HCT116 (cell line): ENCODE results near the gene DDX6. TPM values are rescaled to one million over a fixed set of nuclear protein-coding genes. Genes with fewer than 3 reads are reported as not detected.

Experiments
- ATAC-seq: fragments of 200-7000 bp; cut with Tn5 transposase; 2 replicates; pipeline ENCODE4 v1.9.1; 2020; ENCODE audit warnings: mild to moderate bottlenecking, moderate library complexity
- BruUV-seq: library from RNA; stranded (reverse); fragments of 400-500 nt; replicated peaks from 2 replicates; lab custom pipeline; 2021; lab: Mats Ljungman, UMichigan
- CTCF ChIA-PET: fragments of 300-600 bp; sonication (Branson Sonifier 250); formaldehyde crosslinking; loops from one replicate; lab custom pipeline; 2021; ENCODE audit warnings: antibody characterized with exemption; lab: Charles Lee
- POLR2A ChIA-PET: fragments of 300-600, 350-600 bp; sonication (Branson Sonifier 250); formaldehyde crosslinking; loops from one replicate; lab custom pipeline; 2021; ENCODE audit warnings: antibody characterized with exemption; lab: Charles Lee
- RAD21 ChIA-PET, 2 experiments: fragments of 300-600 bp; sonication (Branson Sonifier 250); formaldehyde crosslinking; loops; one replicate each; lab custom pipeline; 2023; ENCODE audit warnings: low total read pairs in 2 of 2; ENCODE audit not compliant: uncharacterized antibody in 2 of 2, unreplicated experiment in 2 of 2, low non-redundant PET in 1 of 2; lab: Charles Lee
- DNase-seq: peaks from one replicate; pipeline ENCODE4 v3.0.0-alpha.2; 2010; ENCODE audit warnings: low read depth, low spot score
- H2AFZ ChIP-seq: fragments of 200-600 bp; shearing (Covaris generic), sonication (generic); 2 replicates; pipeline ENCODE4 v1.6.1; 2017; ENCODE audit warnings: low read depth, mixed run types, mixed read lengths, antibody characterized with exemption, low read length; ENCODE audit not compliant: poor library complexity, severe bottlenecking
- H3K27ac ChIP-seq: 2 replicates; pipeline ENCODE4 v1.5.1; 2012; ENCODE audit warnings: low read depth, low read length
- H3K27me3 ChIP-seq: fragments of 200-600 bp; sonication (generic); 2 replicates; pipeline ENCODE4 v1.6.1; 2016; ENCODE audit warnings: mixed run types, low read length, mixed read lengths; ENCODE audit not compliant: insufficient read depth
- H3K36me3 ChIP-seq, 2 experiments: fragments of 200-500 bp in 1 of 2; fragments of 200-600 bp in 1 of 2; sonication (Bioruptor generic) in 1 of 2; sonication (generic) in 1 of 2; 2 replicates each; pipeline versions ENCODE4 v1.5.1 to v1.6.1; 2014 to 2016; ENCODE audit warnings: low read length in 2 of 2, inconsistent platforms in 1 of 2, mixed read lengths in 1 of 2, mixed run types in 1 of 2; ENCODE audit not compliant: insufficient read depth in 2 of 2, control insufficient read depth in 1 of 2
- H3K4me1 ChIP-seq, 2 experiments: fragments of 200-600 bp in 1 of 2; sonication (generic) in 1 of 2; 2 replicates each; pipeline versions ENCODE4 v1.5.1 to v1.6.1; 2012 to 2017; ENCODE audit warnings: low read length in 2 of 2, inconsistent platforms in 1 of 2, mild to moderate bottlenecking in 1 of 2, mixed read lengths in 1 of 2, mixed run types in 1 of 2, moderate library complexity in 1 of 2; ENCODE audit not compliant: insufficient read depth in 2 of 2, control insufficient read depth in 1 of 2
- H3K4me2 ChIP-seq: fragments of 200-600 bp; sonication (generic); 2 replicates; pipeline ENCODE4 v1.6.1; 2017; ENCODE audit warnings: mixed run types, low read length, mixed read lengths
- H3K4me3 ChIP-seq, 2 experiments: fragments of 200-600 bp in 1 of 2; sonication (generic) in 1 of 2; replicated peaks in 1 of 2; 2 replicates each; pipeline ENCODE4 v1.5.1; 2011 to 2016; ENCODE audit warnings: low read length in 2 of 2, control low read depth in 1 of 2, low read depth in 1 of 2, mild to moderate bottlenecking in 1 of 2, mixed read lengths in 1 of 2, mixed run types in 1 of 2
- H3K79me2 ChIP-seq: fragments of 200-600 bp; sonication (generic); 2 replicates; pipeline ENCODE4 v1.6.1; 2017; ENCODE audit warnings: mild to moderate bottlenecking, mixed run types, low read length, moderate library complexity, mixed read lengths; ENCODE audit not compliant: insufficient read depth
- H3K9ac ChIP-seq: fragments of 200-600 bp; sonication (generic); 2 replicates; pipeline ENCODE4 v1.6.1; 2016; ENCODE audit warnings: low read length, mixed read lengths
- H3K9me2 ChIP-seq: fragments of 200-600 bp; sonication (generic), shearing (Covaris generic); 2 replicates; pipeline ENCODE4 v1.6.1; 2017; ENCODE audit warnings: mixed run types, mild to moderate bottlenecking, moderate library complexity; ENCODE audit not compliant: insufficient read depth
- H3K9me3 ChIP-seq, 2 experiments: fragments of 200-500 bp in 1 of 2; fragments of 200-600 bp in 1 of 2; sonication (Bioruptor generic) in 1 of 2; sonication (generic) in 1 of 2; 2 replicates each; pipeline ENCODE4 v1.6.1; 2014 to 2017; ENCODE audit warnings: low read length in 2 of 2, mixed read lengths in 2 of 2, inconsistent platforms in 1 of 2, low read depth in 1 of 2, mild to moderate bottlenecking in 1 of 2, mixed run types in 1 of 2, moderate library complexity in 1 of 2; ENCODE audit not compliant: control insufficient read depth in 1 of 2, insufficient read depth in 1 of 2
- H4K20me1 ChIP-seq: fragments of 200-600 bp; sonication (generic), shearing (Covaris generic); 2 replicates; pipeline ENCODE4 v1.6.1; 2017; ENCODE audit warnings: mixed run types, mild to moderate bottlenecking, moderate library complexity; ENCODE audit not compliant: insufficient read depth
- CBX3 ChIP-seq: IDR thresholded peaks from 2 replicates; pipeline ENCODE4 v1.6.1; 2012; ENCODE audit warnings: low read depth
- ELF1 ChIP-seq: IDR thresholded peaks from 2 replicates; pipeline ENCODE4 v1.6.1; 2012; ENCODE audit warnings: low read depth, borderline replicate concordance
- EZH2phosphoT487 ChIP-seq: fragments of 200-600 bp; IDR thresholded peaks from 2 replicates; pipeline ENCODE4 v1.6.1; 2018; ENCODE audit warnings: antibody characterized with exemption, borderline replicate concordance
- POLR2A ChIP-seq: IDR thresholded peaks from 2 replicates; pipeline ENCODE4 v1.7.0; 2011; ENCODE audit warnings: borderline replicate concordance; ENCODE audit not compliant: insufficient read depth, insufficient read length; ENCODE audit errors: extremely low read depth
- POLR2AphosphoS5 ChIP-seq: IDR thresholded peaks from 2 replicates; pipeline ENCODE4 v1.6.1; 2011; ENCODE audit warnings: mild to moderate bottlenecking, low read depth, low read length, moderate library complexity
- SIN3A ChIP-seq: IDR thresholded peaks from 2 replicates; pipeline ENCODE4 v1.6.1; 2012; ENCODE audit warnings: low read depth
- SP1 ChIP-seq: IDR thresholded peaks from 2 replicates; pipeline ENCODE4 v1.6.1; 2012; ENCODE audit warnings: low read depth
- TCF7L2 ChIP-seq: IDR thresholded peaks from 2 replicates; pipeline ENCODE4 v1.7.0; 2011; ENCODE audit warnings: borderline replicate concordance, inconsistent platforms; ENCODE audit not compliant: insufficient read depth, insufficient read length; ENCODE audit errors: extremely low read depth
- YY1 ChIP-seq: IDR thresholded peaks from 2 replicates; pipeline ENCODE4 v1.6.1; 2011; ENCODE audit warnings: low read length, low read depth, moderate library complexity, mild to moderate bottlenecking; ENCODE audit not compliant: insufficient replicate concordance; ENCODE audit errors: extremely low read depth
- ZFX ChIP-seq: fragments of 450-650 bp; IDR thresholded peaks from 2 replicates; pipeline ENCODE4 v1.6.1; 2017
- intact Hi-C: fragments of 100-400 bp; cut with micrococcal nuclease; formaldehyde crosslinking; loops from 2 replicates; pipeline ENCODE4 v1.10.0; 2022
- total RNA-seq: library from RNA; stranded (reverse); gene quantifications from one replicate; pipeline ENCODE4 v1.2.1, GENCODE V29; 2021; ENCODE audit not compliant: unreplicated experiment
- TF ChIP-seq, protein P1 (sequence below): IDR thresholded peaks from 2 replicates; pipeline ENCODE4 v1.6.1; 2012
- TF ChIP-seq, protein P2 (sequence below), 3 experiments: fragments of 200-600 bp in 1 of 3; sonication (generic) in 1 of 3; IDR thresholded peaks in 2 of 3; conservative IDR thresholded peaks in 1 of 3; 2 replicates each; pipeline ENCODE4 v1.5.1; 2012 to 2017; ENCODE audit warnings: low read depth in 2 of 3, low read length in 2 of 3, antibody characterized with exemption in 1 of 3, borderline replicate concordance in 1 of 3, control low read depth in 1 of 3, mild to moderate bottlenecking in 1 of 3, mixed read lengths in 1 of 3, mixed run types in 1 of 3, moderate library complexity in 1 of 3; ENCODE audit not compliant: insufficient read depth in 1 of 3
- TF ChIP-seq, protein P3 (sequence below): IDR thresholded peaks from 2 replicates; pipeline ENCODE4 v1.6.1; 2011; ENCODE audit warnings: mild to moderate bottlenecking, low read length, moderate library complexity; ENCODE audit not compliant: insufficient replicate concordance; ENCODE audit errors: extremely low read depth

DDX6 gene
- total RNA-seq, 1 experiment from 2014 or later, result 150 TPM

- no peaks in the 10 kb centered on the region for H3K79me2 ChIP-seq
- TF ChIP-seq, protein P1, sequence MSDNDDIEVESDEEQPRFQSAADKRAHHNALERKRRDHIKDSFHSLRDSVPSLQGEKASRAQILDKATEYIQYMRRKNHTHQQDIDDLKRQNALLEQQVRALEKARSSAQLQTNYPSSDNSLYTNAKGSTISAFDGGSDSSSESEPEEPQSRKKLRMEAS, result no peak
- no peak for TF ChIP-seq YY1
- no peak for TF ChIP-seq ZFX
- TF ChIP-seq, protein P2, sequence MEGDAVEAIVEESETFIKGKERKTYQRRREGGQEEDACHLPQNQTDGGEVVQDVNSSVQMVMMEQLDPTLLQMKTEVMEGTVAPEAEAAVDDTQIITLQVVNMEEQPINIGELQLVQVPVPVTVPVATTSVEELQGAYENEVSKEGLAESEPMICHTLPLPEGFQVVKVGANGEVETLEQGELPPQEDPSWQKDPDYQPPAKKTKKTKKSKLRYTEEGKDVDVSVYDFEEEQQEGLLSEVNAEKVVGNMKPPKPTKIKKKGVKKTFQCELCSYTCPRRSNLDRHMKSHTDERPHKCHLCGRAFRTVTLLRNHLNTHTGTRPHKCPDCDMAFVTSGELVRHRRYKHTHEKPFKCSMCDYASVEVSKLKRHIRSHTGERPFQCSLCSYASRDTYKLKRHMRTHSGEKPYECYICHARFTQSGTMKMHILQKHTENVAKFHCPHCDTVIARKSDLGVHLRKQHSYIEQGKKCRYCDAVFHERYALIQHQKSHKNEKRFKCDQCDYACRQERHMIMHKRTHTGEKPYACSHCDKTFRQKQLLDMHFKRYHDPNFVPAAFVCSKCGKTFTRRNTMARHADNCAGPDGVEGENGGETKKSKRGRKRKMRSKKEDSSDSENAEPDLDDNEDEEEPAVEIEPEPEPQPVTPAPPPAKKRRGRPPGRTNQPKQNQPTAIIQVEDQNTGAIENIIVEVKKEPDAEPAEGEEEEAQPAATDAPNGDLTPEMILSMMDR (IDR thresholded peaks at IDR 0.05 in 2 of 3, conservative IDR thresholded peaks at IDR 0.05 in 1 of 3; ENCODE audit: borderline replicate concordance in 1 of 3, insufficient read depth in 1 of 3, low read depth in 2 of 3, low read length in 2 of 3), result no peak
- TF ChIP-seq POLR2A, result no peak
- no peak for TF ChIP-seq POLR2AphosphoS5
- no peaks in the 10 kb centered on the region for H3K9me2 ChIP-seq
- H3K36me3 ChIP-seq, result no peaks in the 10 kb centered on the region
- ChIA-PET POLR2A (no interaction called here), RAD21 (no interaction called here), CTCF (no interaction called here)
- no peaks in the 10 kb centered on the region for H3K9me3 ChIP-seq
- H3K4me3 ChIP-seq, result no peak overlapping the region
- H3K27me3 ChIP-seq, result no peaks in the 10 kb centered on the region
- H3K4me2 ChIP-seq, result no peak overlapping the region
- ATAC-seq (no peak), DNase-seq (no peak)
- H3K27ac ChIP-seq, result no peak overlapping the region
- BruUV-seq, result no TSS peak
- H3K4me1 ChIP-seq, result peaks cover 6 to 11% of the 10 kb centered on the region in 2 experiments; a peak in 3 of 4 replicates
- H2AFZ ChIP-seq, result no peak overlapping the region
- H3K9ac ChIP-seq, result no peak overlapping the region
- H4K20me1 ChIP-seq, result no peaks in the 10 kb centered on the region
- intact Hi-C loops, result no loop called here
Observed at GRCh38 chr11:118797510-118797909, 6.5 kb upstream of the DDX6 start.

- intact Hi-C loops, result loop anchor here (5.0 kb wide), 1 partner anchor 115 kb away; no protein-coding TSS in a partner anchor
- DNase-seq (peak; percentile 91), ATAC-seq (peak; percentile 80)
- CTCF ChIA-PET, result interaction anchor here (0.8 to 2.5 kb wide), 4 partner anchors 27 to 135 kb away, joined by 3 to 12 read pairs (median 5); partner anchors contain the start of gene CXCR5
- peak overlapping the region; percentile 96 to 99 for H3K4me3 ChIP-seq
- no peaks in the 10 kb centered on the region for H3K27me3 ChIP-seq
- peak overlapping the region; percentile 72 for H2AFZ ChIP-seq
- TSS peak; percentile 81 for BruUV-seq
- RAD21 ChIA-PET, result interaction anchor here in 1 of 2 experiments (0.7 kb wide), 1 partner anchor 117 kb away, joined by 3 read pairs; no protein-coding TSS in a partner anchor
- peaks cover 14 to 35% of the 10 kb centered on the region in 2 experiments for H3K4me1 ChIP-seq
- peak overlapping the region; percentile 80 for H3K4me2 ChIP-seq
- no peaks in the 10 kb centered on the region for H4K20me1 ChIP-seq
- TF ChIP-seq POLR2A (peak; percentile 97), SP1 (peak; percentile 77), TCF7L2 (no peak), ELF1 (no peak; the same call in 1 of the 2 replicates), SIN3A (peak; percentile 90), POLR2AphosphoS5 (peak; percentile 99), CBX3 (no peak), EZH2phosphoT487 (no peak)
- TF ChIP-seq, protein P1, result 0 out of 2 replicates have a peak, but pooled peaks have one; percentile 6
- TF ChIP-seq, protein P3, sequence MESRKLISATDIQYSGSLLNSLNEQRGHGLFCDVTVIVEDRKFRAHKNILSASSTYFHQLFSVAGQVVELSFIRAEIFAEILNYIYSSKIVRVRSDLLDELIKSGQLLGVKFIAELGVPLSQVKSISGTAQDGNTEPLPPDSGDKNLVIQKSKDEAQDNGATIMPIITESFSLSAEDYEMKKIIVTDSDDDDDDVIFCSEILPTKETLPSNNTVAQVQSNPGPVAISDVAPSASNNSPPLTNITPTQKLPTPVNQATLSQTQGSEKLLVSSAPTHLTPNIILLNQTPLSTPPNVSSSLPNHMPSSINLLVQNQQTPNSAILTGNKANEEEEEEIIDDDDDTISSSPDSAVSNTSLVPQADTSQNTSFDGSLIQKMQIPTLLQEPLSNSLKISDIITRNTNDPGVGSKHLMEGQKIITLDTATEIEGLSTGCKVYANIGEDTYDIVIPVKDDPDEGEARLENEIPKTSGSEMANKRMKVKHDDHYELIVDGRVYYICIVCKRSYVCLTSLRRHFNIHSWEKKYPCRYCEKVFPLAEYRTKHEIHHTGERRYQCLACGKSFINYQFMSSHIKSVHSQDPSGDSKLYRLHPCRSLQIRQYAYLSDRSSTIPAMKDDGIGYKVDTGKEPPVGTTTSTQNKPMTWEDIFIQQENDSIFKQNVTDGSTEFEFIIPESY, result no peak
- H3K36me3 ChIP-seq, result no peaks in the 10 kb centered on the region
- peak overlapping the region; percentile 100 for H3K9ac ChIP-seq
- H3K79me2 ChIP-seq, result peaks cover 44% of the 10 kb centered on the region
- no peaks in the 10 kb centered on the region for H3K9me2 ChIP-seq
- no peaks in the 10 kb centered on the region for H3K9me3 ChIP-seq
- POLR2A ChIA-PET, result interaction anchor here (1.2 to 3.8 kb wide), 14 partner anchors 10 to 138 kb away, joined by 3 to 18 read pairs (median 5); no protein-coding TSS in a partner anchor
- peak overlapping the region; percentile 96 for H3K27ac ChIP-seq
Observed at GRCh38 chr11:118792570-118793124, 1.7 kb upstream of the DDX6 start.
